ENCODE measurements around the gene SNRNP70. TPM values are rescaled to one million over a fixed set of nuclear protein-coding genes. Genes with fewer than 3 reads are reported as not detected.

Gene SNRNP70
- total RNA-seq, 1 experiment from 2014 or later, result 344 TPM

Other genes starting within 250 kb of the SNRNP70 start
- gene HSD17B14, start 249.0 kb upstream of the SNRNP70 start, total RNA-seq (2022; extraction: Qiagen RNA extraction; ENCODE audit: low read depth), result 13.8 to 16.7 TPM (median 14.3 TPM) in 5 replicates
- 1.5 to 3.4 TPM (median 2.2 TPM) in 5 replicates for gene PLEKHA4, start 216.8 kb upstream of the SNRNP70 start, total RNA-seq (2022; extraction: Qiagen RNA extraction; ENCODE audit: low read depth)
- 94.1 to 157 TPM (median 116 TPM) in 5 replicates for gene PPP1R15A, start 213.0 kb upstream of the SNRNP70 start, total RNA-seq (2022; extraction: Qiagen RNA extraction; ENCODE audit: low read depth)
- not detected in 5 replicates for gene TULP2, start 186.7 kb upstream of the SNRNP70 start, total RNA-seq (2022; extraction: Qiagen RNA extraction; ENCODE audit: low read depth)
- 185 to 225 TPM (median 213 TPM) in 5 replicates for gene NUCB1, start 185.1 kb upstream of the SNRNP70 start, total RNA-seq (2022; extraction: Qiagen RNA extraction; ENCODE audit: low read depth)
- gene DHDH, start 151.8 kb upstream of the SNRNP70 start, total RNA-seq (2022; extraction: Qiagen RNA extraction; ENCODE audit: low read depth), result 1.2 to 2.2 TPM (median 1.5 TPM) in 5 replicates
- gene BAX, start 130.6 kb upstream of the SNRNP70 start, total RNA-seq (2022; extraction: Qiagen RNA extraction; ENCODE audit: low read depth), result 295 to 420 TPM (median 376 TPM) in 5 replicates
- 18,205 to 25,130 TPM (median 20,428 TPM) in 5 replicates for gene FTL, start 120.1 kb upstream of the SNRNP70 start, total RNA-seq (2022; extraction: Qiagen RNA extraction; ENCODE audit: low read depth)
- 17.3 to 22.6 TPM (median 19.8 TPM) in 5 replicates for gene GYS1, start 92.1 kb upstream of the SNRNP70 start, total RNA-seq (2022; extraction: Qiagen RNA extraction; ENCODE audit: low read depth)
- 219 to 243 TPM (median 229 TPM) in 5 replicates for gene RUVBL2, start 91.6 kb upstream of the SNRNP70 start, total RNA-seq (2022; extraction: Qiagen RNA extraction; ENCODE audit: low read depth)
- gene LHB, start 68.4 kb upstream of the SNRNP70 start, total RNA-seq (2022; extraction: Qiagen RNA extraction; ENCODE audit: low read depth), result not detected in 5 replicates
- gene CGB3, start 61.1 kb upstream of the SNRNP70 start, total RNA-seq (2022; extraction: Qiagen RNA extraction; ENCODE audit: low read depth), result 0.09 to 0.44 TPM in 2 of 5 replicates, not detected in the others
- gene CGB2, start 53.6 kb upstream of the SNRNP70 start, total RNA-seq (2022; extraction: Qiagen RNA extraction; ENCODE audit: low read depth), result 0.27 to 0.70 TPM (median 0.32 TPM) in 4 of 5 replicates, not detected in the other
- gene CGB1, start 48.6 kb upstream of the SNRNP70 start, total RNA-seq (2022; extraction: Qiagen RNA extraction; ENCODE audit: low read depth), result 0.27 to 0.64 TPM (median 0.38 TPM) in 3 of 5 replicates, not detected in the others
- gene CGB5, start 41.6 kb upstream of the SNRNP70 start, total RNA-seq (2022; extraction: Qiagen RNA extraction; ENCODE audit: low read depth), result 0.54 to 1.6 TPM (median 1.5 TPM) in 5 replicates
- 2.1 to 8.1 TPM (median 4.6 TPM) in 5 replicates for gene CGB8, start 36.3 kb upstream of the SNRNP70 start, total RNA-seq (2022; extraction: Qiagen RNA extraction; ENCODE audit: low read depth)
- 0.59 to 0.80 TPM (median 0.72 TPM) in 5 replicates for gene CGB7, start 27.7 kb upstream of the SNRNP70 start, total RNA-seq (2022; extraction: Qiagen RNA extraction; ENCODE audit: low read depth)
- gene NTF4, start 20.6 kb upstream of the SNRNP70 start, total RNA-seq (2022; extraction: Qiagen RNA extraction; ENCODE audit: low read depth), result 0.27 to 0.66 TPM (median 0.35 TPM) in 4 of 5 replicates, not detected in the other
- 0.01 TPM in 1 of 5 replicates, not detected in the others for gene KCNA7, start 12.8 kb upstream of the SNRNP70 start, total RNA-seq (2022; extraction: Qiagen RNA extraction; ENCODE audit: low read depth)
- 4.7 to 7.2 TPM (median 5.7 TPM) in 5 replicates for gene LIN7B, start 28.9 kb downstream of the SNRNP70 start, total RNA-seq (2022; extraction: Qiagen RNA extraction; ENCODE audit: low read depth)
- 1.2 to 2.5 TPM (median 1.8 TPM) in 5 replicates for gene C19orf73, start 33.7 kb downstream of the SNRNP70 start, total RNA-seq (2022; extraction: Qiagen RNA extraction; ENCODE audit: low read depth)
- gene PPFIA3, start 34.1 kb downstream of the SNRNP70 start, total RNA-seq (2022; extraction: Qiagen RNA extraction; ENCODE audit: low read depth), result 5.7 to 9.0 TPM (median 8.0 TPM) in 5 replicates
- gene HRC, start 69.9 kb downstream of the SNRNP70 start, total RNA-seq (2022; extraction: Qiagen RNA extraction; ENCODE audit: low read depth), result 0.07 to 0.14 TPM in 2 of 5 replicates, not detected in the others
- gene TRPM4, start 72.3 kb downstream of the SNRNP70 start, total RNA-seq (2022; extraction: Qiagen RNA extraction; ENCODE audit: low read depth), result 6.8 to 9.9 TPM (median 7.3 TPM) in 5 replicates
- gene SLC6A16, start 239.7 kb downstream of the SNRNP70 start, total RNA-seq (2022; extraction: Qiagen RNA extraction; ENCODE audit: low read depth), result 1.0 to 1.3 TPM (median 1.1 TPM) in 5 replicates
- gene CD37, start 250.0 kb downstream of the SNRNP70 start, total RNA-seq (2022; extraction: Qiagen RNA extraction; ENCODE audit: low read depth), result not detected in 5 replicates

All from A549 treated with CpdA at 1 μM for 4 hours (cell line).